Effector memory CD4-positive, alpha-beta T cell (primary cell): ENCODE measurements around the gene AJAP1.

Source experiments
- DNase-seq, 3 donors: peaks; one replicate each; pipeline ENCODE4 v3.0.0-alpha.2; 2020
- H3K27ac ChIP-seq: 2 replicates; pipeline ENCODE4 v1.7.0; 2013; ENCODE audit warnings: mild to moderate bottlenecking, low read length, moderate library complexity; ENCODE audit not compliant: insufficient read depth, poor library complexity, severe bottlenecking
- H3K27me3 ChIP-seq: replicated peaks from 2 replicates; pipeline ENCODE4 v1.7.0; 2013; ENCODE audit warnings: mild to moderate bottlenecking, low read length; ENCODE audit not compliant: insufficient read depth, control insufficient read depth, poor library complexity, severe bottlenecking
- H3K36me3 ChIP-seq: 2 replicates; pipeline ENCODE4 v1.7.0; 2013; ENCODE audit warnings: mild to moderate bottlenecking, low read length, moderate library complexity; ENCODE audit not compliant: control insufficient read depth, insufficient read depth
- H3K4me1 ChIP-seq: 2 replicates; pipeline ENCODE4 v1.7.0; 2013; ENCODE audit warnings: low read length, mild to moderate bottlenecking; ENCODE audit not compliant: control insufficient read depth, insufficient read depth, poor library complexity, severe bottlenecking
- H3K4me3 ChIP-seq: 2 replicates; pipeline ENCODE4 v1.7.0; 2013; ENCODE audit warnings: low read length, low read depth, mild to moderate bottlenecking; ENCODE audit not compliant: insufficient read depth, poor library complexity, severe bottlenecking
- H3K9me3 ChIP-seq: 2 replicates; pipeline ENCODE4 v1.7.0; 2013; ENCODE audit warnings: mild to moderate bottlenecking, low read length, moderate library complexity; ENCODE audit not compliant: control insufficient read depth

Gene AJAP1

GRCh38 chr1:4773226-4773625 lies 118.8 kb downstream of the AJAP1 start:
- Histone ChIP-seq H3K27me3 (no peaks in the 10 kb centered on the region), H3K4me1 (no peaks in the 10 kb centered on the region), H3K4me3 (no peak overlapping the region), H3K27ac (no peak overlapping the region), H3K9me3 (no peaks in the 10 kb centered on the region), H3K36me3 (no peaks in the 10 kb centered on the region)
- DNase-seq, result no peak

GRCh38 chr1:4775506-4775905 lies 121.1 kb downstream of the AJAP1 start:
- no peaks in the 10 kb centered on the region for H3K27me3 ChIP-seq
- no peak for DNase-seq
- H3K4me1 ChIP-seq, result no peaks in the 10 kb centered on the region
- no peak overlapping the region for H3K4me3 ChIP-seq
- no peaks in the 10 kb centered on the region for H3K9me3 ChIP-seq
- no peak overlapping the region for H3K27ac ChIP-seq
- H3K36me3 ChIP-seq, result no peaks in the 10 kb centered on the region

DNA sequence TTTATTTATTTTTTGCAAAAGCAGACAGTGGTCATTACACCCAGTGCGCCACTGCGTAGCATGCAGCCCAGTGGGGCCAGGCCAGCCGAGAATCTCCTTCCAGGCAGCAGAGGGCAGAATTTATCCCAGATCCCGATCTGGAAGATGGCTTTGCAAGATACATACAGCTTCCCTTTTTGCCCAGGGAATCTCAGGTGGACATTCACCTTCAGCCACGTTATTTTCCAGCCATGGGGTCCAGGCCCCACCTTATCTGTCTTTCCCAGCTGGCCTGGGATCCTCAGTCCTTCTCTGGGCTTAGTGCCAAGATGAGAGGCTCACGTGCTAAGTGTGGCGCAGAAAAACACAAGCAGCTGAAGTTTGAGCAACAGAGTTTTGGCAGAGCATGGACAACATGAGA lies 123.6 kb downstream of the AJAP1 start:
- H3K27ac ChIP-seq, result no peak overlapping the region
- no peaks in the 10 kb centered on the region for H3K27me3 ChIP-seq
- DNase-seq, result no peak
- H3K4me1 ChIP-seq, result no peaks in the 10 kb centered on the region
- H3K4me3 ChIP-seq, result no peak overlapping the region
- H3K36me3 ChIP-seq, result no peaks in the 10 kb centered on the region
- no peaks in the 10 kb centered on the region for H3K9me3 ChIP-seq

DNA sequence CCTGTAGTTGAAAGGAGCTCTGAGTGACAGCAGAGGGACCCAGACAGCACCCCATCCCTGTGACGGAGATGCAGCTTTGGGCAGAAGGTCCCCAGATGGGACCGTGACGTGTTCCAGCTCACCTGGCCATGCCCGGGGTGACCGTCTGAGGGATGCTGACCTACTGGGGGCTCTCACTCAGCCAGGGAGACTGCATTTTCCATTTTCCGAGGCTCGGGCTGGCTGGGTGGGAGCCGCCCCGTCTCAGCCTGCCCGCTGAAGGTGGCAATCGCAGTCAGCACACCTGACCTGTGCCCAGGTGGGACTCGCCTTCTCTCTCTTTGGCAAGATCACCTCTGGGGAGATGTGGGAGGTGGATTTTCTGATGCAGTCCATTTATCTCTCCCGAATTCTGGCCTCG lies 127.2 kb downstream of the AJAP1 start:
- no peak overlapping the region for H3K27ac ChIP-seq
- no peak overlapping the region for H3K4me3 ChIP-seq
- H3K36me3 ChIP-seq, result no peaks in the 10 kb centered on the region
- H3K9me3 ChIP-seq, result no peaks in the 10 kb centered on the region
- no peak for DNase-seq
- H3K27me3 ChIP-seq, result no peaks in the 10 kb centered on the region
- H3K4me1 ChIP-seq, result no peaks in the 10 kb centered on the region

GRCh38 chr1:4784761-4785160 lies 130.4 kb downstream of the AJAP1 start:
- Histone ChIP-seq H3K9me3 (no peaks in the 10 kb centered on the region), H3K4me1 (no peaks in the 10 kb centered on the region)

DNA sequence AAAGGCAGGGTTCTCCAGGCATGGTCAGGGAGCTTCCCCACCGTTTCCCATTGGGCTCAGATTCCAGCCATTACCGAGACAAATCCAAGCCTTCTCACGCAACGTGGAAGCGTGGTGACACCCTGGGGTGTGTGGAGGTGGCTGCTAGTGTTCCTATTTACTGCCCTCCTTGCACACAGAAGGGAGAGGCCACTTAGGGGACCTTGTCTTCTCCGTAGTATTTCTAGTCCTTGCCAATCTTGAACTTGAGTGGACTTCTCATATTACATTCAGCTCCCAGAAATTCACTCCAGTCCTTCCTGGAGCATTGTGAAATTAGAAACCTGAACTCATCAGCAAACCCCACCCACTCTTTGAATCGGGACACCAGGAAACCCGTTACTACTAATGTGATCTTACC lies 131.6 kb downstream of the AJAP1 start:
- H3K9me3 ChIP-seq, result no peaks in the 10 kb centered on the region
- no peak for DNase-seq
- H3K36me3 ChIP-seq, result no peaks in the 10 kb centered on the region
- no peak overlapping the region for H3K27ac ChIP-seq
- no peaks in the 10 kb centered on the region for H3K4me1 ChIP-seq
- H3K27me3 ChIP-seq, result no peaks in the 10 kb centered on the region
- H3K4me3 ChIP-seq, result no peak overlapping the region

More at GRCh38 chr1:4784761-4785160, 130.4 kb downstream of the AJAP1 start:
- Histone ChIP-seq H3K27ac (no peak overlapping the region), H3K27me3 (no peaks in the 10 kb centered on the region), H3K36me3 (no peaks in the 10 kb centered on the region), H3K4me3 (no peak overlapping the region)
- DNase-seq, result no peak

GRCh38 chr1:4787551-4787950 lies 133.1 kb downstream of the AJAP1 start:
- Histone ChIP-seq H3K4me1 (no peaks in the 10 kb centered on the region), H3K27ac (no peak overlapping the region), H3K27me3 (no peaks in the 10 kb centered on the region), H3K9me3 (no peaks in the 10 kb centered on the region), H3K4me3 (no peak overlapping the region), H3K36me3 (no peaks in the 10 kb centered on the region)
- no peak for DNase-seq

- Histone ChIP-seq H3K27ac (no peak overlapping the region), H3K27me3 (no peaks in the 10 kb centered on the region), H3K4me3 (no peak overlapping the region), H3K9me3 (no peaks in the 10 kb centered on the region), H3K36me3 (no peaks in the 10 kb centered on the region), H3K4me1 (no peaks in the 10 kb centered on the region)
- no peak for DNase-seq
Measured at GRCh38 chr1:4792565-4792964, 138.2 kb downstream of the AJAP1 start.

DNA sequence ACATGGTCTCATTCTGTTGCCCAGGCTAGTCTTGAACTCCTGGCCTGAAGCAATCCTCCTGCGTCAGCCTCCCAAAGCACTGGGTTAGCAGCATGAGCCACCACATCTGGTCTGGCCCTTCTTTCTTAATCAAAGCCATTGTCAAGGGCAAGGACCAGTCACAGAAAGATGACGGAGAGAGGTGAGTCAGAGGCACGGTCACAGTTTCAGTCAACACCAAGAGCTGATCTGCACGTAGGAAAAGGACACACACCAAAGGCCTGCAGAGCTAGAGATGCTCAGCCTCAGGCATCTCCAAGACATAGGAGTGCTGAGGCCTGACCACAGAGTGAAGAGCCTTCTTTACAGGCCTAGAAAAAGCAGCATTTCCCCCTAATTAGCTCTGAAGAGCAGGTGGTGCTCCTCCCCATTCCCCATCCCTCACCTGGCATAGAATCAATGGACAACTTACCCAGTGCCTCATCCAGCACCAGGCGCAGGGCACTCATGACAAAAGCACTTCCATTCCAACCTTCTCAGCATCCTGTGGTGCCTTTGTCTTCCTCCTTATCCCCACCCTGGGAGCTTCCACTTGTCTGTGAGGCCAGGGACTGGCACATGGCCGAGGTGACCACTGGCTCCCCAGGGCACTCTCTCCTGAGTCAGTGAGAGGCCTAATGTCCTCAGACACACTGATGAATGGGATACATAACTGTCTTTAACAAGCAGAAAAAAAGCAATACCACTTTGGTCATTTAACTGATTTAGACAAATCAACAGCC lies 139.8 kb downstream of the AJAP1 start:
- Histone ChIP-seq H3K4me1 (no peaks in the 10 kb centered on the region), H3K9me3 (no peaks in the 10 kb centered on the region)

GRCh38 chr1:4796161-4797015 lies 142.0 kb downstream of the AJAP1 start:
- H3K9me3 ChIP-seq, result no peaks in the 10 kb centered on the region

More for the DNA sequence above, 139.8 kb downstream of the AJAP1 start:
- Histone ChIP-seq H3K36me3 (no peaks in the 10 kb centered on the region), H3K27me3 (no peaks in the 10 kb centered on the region), H3K4me3 (no peak overlapping the region), H3K27ac (no peak overlapping the region)
- DNase-seq, result no peak

More at GRCh38 chr1:4796161-4797015, 142.0 kb downstream of the AJAP1 start:
- Histone ChIP-seq H3K4me1 (no peaks in the 10 kb centered on the region), H3K27ac (no peak overlapping the region), H3K36me3 (no peaks in the 10 kb centered on the region), H3K4me3 (no peak overlapping the region), H3K27me3 (no peaks in the 10 kb centered on the region)
- no peak for DNase-seq
